Fibroblast of skin of right quadriceps (primary cell): ENCODE results near the gene PHKG2.
"Not testable (repeated sequence)": the region's sequence is repeated elsewhere in the genome, so short reads cannot be mapped to it uniquely, and the experiment has no call there.

ENCODE experiments used
- DNase-seq: peaks from one replicate; pipeline ENCODE4 v3.0.0-alpha.2; 2013

Gene PHKG2, protein sequence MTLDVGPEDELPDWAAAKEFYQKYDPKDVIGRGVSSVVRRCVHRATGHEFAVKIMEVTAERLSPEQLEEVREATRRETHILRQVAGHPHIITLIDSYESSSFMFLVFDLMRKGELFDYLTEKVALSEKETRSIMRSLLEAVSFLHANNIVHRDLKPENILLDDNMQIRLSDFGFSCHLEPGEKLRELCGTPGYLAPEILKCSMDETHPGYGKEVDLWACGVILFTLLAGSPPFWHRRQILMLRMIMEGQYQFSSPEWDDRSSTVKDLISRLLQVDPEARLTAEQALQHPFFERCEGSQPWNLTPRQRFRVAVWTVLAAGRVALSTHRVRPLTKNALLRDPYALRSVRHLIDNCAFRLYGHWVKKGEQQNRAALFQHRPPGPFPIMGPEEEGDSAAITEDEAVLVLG

DNA sequence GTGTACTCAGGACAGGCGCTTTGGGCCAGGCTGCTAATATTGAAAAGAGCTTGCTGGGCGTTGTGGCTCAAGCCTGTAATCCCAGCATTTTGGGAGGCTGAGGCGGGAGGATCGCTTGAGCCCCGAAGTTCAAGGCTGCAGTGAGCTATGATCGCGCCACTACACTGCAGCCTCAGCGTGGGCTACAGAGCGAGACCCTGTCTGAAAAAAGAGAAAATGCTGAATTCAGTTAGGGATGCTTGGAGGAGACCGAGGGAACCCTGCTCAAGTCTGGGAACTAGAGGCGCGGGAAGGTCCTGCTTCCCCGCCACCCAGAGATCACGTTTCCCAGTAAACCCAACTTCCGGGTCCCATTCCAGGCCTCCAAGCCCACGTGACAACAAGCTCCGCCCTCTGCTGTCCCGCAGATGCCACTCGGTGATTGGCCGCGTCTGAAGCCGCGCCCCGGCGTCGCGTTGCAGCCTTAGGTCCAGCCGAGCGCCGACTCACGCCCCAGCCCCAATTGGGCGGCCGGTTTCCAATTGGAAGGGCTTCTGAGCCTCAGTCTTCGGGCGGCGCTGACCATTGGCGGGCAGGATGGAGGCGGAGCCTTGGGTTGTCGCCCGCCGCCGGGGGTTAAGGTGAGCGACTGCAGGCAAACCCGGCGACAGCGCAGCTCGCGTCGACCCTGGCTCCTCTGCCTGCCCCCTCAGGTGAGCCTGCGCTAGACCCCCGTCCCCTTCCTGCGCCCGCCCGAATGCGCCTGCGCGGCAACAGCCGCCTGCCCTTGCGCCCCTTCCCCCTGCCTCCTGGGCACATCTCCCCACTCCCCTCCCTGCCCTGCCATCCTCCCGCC lies at the start of gene PHKG2:
TSS of gene PHKG2 (plus strand) at position 627 of the 835 bp plus-strand sequence. CDS start 396 bp downstream, outside the sequence.
- DNase-seq: peak; percentile 98

DNA sequence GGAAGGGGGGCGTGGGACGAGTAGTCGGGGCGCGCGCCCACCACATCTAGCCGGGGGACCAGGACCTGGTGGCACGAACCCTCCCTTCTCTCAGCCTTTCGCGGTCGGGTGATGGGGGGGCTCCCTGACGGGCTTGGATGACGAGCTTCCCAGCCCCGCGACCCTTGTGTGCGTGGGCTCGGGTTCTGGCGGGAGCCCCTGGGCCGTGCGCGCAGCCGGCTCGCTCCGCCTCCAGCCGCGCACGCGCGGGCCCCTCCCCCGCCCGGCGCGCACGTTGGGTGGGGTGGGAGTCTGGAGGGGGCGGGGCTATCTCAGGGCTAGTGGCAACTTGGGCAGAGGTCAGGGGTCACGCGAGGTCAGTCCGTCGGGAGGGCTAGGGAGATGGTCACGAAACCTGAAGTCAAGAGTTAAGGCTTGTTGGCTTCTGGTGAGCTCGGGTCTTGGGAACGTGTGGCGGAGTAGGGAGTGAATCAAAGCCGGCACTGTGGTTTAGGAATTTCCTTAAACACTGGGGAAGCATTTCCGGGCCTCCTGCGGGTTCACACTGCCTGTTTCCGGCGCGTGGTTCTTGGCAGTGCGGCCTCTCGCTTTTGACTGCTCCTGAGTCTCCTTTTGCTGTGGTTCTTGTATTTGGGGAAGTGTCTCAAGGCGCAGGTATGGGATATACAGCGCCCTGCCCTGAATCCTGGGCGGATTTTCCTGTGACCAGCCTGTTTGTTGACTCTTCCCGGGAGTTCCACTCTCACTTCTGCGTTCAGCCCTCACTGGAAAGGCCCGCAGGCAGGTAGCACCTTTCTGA lies 49.2 kb upstream of the PHKG2 start, which contains the start of gene SRCAP:
TSS of gene SRCAP (plus strand) at position 356 of the 799 bp plus-strand sequence. CDS start 1,654 bp downstream, outside the sequence.
- peak; percentile 74 for DNase-seq

DNA sequence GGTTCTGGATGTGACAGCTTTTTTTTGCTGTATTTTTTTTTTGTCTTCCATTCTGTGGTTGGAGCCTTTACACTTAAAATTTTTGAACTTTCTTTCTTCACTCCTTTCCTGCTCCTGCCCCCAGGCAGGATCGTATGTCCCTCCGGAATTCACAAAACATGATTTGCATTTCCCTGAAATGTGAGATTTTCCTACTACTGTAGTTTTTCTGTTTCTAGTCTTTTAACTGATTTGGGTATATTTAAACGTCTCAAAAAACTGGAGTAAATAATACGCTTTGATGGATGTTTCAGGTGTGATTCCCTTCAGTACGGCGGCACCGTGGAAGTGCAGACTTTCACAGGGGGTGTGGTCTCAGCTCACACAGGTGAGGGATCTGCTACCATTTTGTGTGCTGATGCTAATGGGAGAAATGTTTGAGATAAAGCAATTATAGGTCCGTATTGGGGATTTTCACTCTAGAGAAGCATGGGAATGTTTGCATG lies 48.6 kb upstream of the PHKG2 start:
- no peak for DNase-seq

DNA sequence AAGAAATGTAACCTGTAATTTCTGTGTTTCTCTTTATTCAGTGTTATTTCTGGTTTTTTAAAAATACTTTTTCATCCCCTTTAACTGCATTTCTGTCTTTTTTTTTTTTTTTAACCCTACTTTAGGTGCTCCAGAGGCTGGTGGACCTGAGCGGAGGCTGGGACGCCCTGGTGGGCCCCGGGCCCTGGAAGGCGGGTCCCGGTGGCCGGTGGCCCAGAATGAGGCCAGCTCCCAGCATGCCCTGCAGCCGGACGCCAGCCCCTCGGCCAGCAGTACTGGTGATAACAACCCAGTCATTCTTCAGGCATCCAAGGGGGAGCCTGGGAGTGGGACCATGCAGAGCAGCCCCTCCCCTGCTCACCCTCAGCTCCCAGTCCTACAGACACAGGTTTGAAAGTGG lies 47.7 kb upstream of the PHKG2 start:
- no peak for DNase-seq

DNA sequence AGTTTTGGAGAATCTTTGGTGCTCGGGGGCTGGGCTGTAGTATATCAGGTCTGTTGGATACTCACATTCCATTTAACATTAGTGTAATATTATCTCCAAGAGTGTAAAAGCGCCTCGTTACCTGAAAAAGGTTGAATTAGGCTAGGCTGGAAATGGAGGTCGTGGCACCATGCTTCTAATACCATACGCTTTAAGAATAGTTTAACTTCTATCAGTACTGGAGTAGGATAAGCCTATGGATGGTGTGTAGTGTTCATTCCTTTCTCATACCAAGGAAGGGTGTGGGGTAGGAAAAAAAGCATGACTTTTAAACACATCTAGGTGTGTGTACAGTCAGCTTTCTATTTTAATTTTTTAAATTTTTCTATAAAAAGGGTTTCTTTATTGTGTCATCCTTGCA lies 47.3 kb upstream of the PHKG2 start:
- no peak for DNase-seq

DNA sequence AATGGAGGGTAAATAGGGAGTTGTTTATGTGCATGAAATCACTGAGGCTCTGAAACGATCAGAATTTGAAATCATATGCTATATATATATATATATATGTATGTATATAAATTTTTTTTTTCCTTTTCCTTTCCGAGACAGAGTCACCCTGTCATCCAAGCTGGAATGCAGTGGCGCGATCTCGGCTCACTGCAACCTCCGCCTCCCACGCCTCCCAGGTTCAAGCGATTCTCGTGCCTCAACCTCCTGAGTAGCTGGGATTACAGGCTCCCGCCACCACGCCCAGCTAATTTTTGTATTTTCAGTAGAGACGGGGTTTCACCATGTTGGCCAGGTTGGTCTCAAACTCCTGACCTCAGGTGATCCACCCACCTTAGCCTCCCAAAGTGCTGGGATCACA lies 45.2 kb upstream of the PHKG2 start:
- DNase-seq: not testable (repeated sequence)

DNA sequence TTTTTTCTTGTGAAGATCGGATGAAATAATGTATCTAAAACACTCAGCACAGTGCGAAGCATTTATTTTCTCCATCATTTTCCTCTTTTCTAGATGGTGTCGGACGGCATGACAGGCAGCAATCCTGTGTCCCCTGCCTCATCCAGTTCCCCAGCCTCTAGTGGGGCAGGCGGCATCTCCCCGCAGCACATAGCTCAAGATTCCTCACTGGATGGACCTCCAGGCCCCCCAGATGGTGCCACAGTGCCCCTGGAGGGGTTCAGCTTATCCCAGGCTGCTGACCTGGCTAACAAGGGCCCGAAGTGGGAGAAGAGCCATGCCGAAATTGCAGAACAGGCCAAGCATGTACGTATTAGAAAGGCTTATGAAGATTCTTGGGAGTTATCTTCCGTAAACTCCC lies 44.3 kb upstream of the PHKG2 start:
- no peak for DNase-seq

DNA sequence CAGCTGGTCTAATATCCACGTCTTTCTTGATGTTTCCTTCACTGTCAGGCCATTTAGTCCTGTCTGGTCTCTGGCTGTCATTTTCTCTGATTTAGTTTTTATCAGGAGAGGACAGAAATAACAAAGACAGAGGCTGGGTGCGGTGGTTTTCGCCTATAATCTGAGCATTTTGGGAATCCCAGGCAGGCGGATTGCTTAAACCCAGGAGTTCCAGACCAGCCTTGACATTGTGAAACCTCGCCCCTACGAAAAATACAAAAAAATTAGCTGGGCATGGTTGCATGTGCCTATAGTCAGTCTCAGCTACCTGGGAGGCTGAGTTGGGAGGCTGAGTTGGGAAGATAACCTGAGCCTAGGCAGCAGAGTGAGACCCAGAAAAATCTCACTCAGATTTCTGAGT lies 42.2 kb upstream of the PHKG2 start:
- no peak for DNase-seq

DNA sequence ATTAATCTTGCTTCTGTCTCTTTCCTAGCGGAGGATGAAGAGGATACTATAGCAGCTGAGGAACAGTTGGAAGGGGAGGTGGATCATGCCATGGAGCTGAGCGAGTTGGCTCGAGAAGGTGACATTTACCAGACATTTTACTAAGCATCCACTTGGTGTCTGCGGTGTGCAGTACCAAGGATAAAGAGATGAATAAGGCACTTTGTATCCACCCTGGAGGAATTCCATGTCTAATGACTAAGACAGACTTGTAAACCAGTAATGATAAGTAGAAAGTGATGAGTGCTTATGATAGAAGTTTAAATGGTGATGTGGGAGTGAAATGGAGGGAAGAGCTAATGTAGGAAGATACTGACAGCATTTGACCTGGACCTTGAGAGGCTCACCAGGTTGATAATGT lies 37.3 kb upstream of the PHKG2 start:
- DNase-seq: no peak

DNA sequence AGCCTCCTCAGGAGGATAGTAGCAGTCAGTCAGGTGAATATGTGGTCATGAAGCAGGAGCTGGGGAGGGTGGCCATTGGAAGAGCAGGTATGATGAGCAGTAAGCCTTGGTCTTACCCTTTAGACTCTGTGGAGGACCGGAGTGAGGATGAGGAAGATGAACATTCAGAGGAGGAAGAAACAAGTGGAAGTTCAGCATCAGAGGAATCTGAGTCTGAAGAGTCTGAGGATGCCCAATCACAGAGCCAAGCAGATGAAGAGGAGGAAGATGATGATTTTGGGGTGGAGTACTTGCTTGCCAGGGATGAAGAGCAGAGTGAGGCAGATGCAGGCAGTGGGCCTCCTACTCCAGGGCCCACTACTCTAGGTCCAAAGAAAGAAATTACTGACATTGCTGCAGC lies 36.5 kb upstream of the PHKG2 start:
- DNase-seq: no peak

DNA sequence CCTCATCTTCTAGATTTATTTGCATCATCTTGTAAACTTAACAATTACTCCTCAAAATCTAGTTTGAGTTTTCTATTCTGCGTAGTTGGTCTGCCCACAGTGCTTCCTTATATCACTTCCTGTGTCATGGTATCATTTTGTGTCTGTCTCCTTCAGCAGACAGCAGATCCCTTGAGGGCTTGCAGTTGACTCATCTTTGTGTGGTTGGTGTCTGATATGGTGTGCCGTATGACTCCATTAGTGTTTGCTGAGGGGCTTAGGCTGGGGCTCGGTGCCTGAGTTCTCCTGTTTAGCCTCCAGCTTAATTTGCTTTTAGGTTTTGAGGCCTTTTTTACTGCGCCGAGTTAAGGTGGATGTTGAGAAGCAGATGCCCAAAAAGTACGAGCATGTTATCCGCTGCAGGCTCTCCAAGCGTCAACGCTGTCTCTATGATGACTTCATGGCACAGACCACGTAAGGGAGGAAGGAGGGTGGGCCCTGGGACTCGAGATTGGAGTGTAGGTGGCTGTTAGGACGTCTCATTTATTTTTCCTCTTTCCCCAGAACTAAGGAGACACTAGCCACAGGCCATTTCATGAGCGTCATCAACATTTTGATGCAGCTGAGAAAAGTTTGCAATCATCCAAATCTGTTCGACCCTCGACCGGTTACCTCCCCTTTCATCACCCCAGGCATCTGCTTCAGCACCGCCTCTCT lies 32.3 kb upstream of the PHKG2 start:
- DNase-seq: peak; percentile 46

DNA sequence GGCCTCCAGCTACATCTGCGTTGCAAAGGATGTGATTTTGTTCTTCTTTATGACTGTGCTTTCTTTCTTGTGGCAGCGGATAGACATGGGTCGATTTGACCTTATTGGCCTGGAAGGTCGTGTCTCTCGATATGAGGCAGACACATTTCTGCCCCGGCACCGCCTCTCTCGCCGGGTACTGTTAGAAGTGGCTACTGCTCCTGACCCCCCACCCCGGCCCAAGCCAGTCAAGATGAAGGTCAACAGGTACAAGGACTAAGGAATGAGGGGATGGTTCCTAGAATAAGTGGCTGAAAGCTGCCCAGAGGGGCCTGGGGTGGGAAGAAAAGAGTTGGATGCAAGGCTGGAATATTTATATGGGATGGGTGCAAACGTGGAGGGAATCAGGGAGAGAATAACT lies 28.1 kb upstream of the PHKG2 start:
- DNase-seq: no peak

DNA sequence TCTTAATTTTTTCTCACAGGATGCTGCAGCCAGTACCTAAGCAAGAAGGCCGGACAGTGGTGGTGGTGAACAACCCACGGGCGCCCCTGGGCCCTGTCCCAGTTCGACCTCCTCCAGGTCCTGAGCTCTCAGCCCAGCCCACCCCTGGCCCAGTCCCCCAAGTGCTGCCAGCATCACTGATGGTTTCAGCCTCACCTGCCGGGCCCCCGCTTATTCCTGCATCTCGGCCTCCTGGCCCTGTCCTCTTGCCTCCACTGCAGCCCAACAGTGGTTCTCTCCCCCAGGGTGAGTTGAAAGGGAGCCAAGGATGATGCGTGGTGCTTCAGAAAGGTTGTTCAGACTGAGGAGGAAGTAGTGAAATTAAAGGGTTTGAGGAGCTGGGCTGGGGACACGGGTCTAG lies 27.5 kb upstream of the PHKG2 start:
- DNase-seq: no peak

DNA sequence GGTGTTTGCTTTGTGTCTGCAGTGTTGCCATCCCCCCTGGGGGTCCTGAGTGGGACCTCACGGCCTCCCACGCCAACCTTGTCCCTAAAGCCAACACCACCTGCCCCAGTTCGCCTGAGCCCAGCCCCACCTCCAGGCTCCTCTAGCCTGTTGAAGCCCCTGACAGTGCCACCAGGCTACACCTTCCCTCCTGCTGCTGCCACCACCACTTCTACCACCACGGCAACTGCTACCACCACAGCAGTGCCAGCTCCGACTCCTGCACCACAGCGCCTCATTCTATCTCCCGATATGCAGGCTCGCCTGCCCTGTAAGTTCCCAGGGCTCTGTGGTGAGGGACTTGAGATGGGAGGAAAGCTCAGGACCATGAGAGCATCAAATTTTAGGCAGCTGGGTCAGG lies 27.1 kb upstream of the PHKG2 start:
- DNase-seq: no peak

DNA sequence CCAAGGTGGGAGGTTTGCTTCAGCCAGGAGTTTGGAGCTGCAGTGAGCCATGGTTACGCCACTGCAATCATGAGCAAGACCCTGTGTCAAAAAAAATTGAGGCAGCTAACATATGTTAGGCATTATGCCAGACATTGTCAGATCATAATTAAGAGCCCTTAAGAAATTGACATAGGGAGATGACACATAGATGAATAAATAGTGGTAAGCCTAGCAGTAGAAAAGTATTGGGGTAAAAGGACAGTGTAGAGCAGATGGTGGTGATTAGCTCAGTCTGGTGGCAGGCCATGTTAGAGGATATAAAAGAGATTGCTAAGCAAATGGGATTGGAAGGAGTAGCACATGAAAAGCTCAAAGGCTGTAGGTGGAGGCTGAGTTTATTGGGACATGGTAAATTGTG lies 26.6 kb upstream of the PHKG2 start:
- peak; percentile 58 for DNase-seq

DNA sequence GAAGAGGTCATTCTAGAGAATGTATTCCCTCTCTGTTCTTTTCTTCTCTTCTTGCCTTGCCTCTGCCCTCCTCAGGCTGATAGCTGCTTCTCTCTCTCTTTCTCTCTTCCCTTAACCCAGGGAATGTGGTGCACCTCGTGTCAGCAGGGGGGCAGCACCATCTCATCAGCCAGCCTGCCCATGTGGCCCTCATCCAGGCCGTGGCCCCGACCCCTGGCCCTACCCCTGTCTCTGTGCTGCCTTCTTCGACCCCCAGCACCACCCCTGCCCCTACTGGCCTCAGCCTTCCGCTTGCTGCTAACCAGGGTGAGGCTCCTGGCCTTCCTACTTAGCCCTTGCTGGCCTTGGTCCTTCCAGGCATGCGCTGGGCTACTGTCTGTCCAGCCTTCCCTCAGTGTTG lies 25.8 kb upstream of the PHKG2 start:
- DNase-seq: no peak

DNA sequence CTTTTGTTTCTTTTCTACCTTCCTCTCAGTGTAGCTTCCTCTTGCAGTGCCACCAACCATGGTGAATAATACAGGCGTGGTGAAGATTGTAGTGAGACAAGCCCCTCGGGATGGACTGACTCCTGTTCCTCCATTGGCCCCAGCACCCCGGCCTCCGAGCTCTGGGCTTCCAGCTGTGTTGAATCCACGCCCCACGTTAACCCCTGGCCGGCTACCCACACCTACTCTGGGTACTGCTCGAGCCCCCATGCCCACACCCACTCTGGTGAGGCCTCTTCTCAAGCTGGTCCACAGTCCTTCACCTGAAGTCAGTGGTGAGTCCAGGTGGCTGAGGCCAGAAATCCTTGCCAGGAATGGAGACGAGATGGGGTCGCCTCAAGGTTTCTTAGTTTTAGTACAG lies 25.3 kb upstream of the PHKG2 start:
- DNase-seq: no peak

DNA sequence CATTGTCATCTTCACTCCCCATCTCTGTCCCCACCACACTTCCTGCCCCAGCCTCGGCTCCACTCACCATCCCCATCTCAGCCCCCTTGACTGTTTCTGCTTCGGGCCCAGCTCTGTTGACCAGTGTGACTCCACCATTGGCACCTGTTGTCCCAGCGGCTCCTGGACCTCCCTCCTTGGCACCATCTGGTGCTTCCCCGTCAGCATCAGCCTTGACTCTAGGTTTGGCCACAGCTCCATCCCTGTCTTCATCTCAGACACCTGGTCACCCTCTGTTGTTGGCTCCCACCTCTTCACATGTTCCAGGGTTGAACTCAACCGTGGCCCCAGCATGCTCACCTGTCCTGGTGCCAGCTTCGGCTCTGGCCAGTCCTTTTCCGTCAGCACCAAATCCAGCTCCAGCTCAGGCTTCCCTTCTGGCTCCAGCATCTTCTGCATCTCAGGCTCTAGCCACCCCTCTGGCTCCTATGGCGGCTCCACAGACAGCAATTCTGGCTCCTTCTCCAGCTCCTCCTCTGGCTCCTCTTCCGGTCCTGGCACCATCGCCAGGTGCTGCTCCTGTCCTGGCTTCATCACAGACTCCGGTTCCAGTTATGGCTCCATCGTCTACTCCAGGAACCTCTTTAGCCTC lies 24.4 kb upstream of the PHKG2 start:
- DNase-seq: no peak

DNA sequence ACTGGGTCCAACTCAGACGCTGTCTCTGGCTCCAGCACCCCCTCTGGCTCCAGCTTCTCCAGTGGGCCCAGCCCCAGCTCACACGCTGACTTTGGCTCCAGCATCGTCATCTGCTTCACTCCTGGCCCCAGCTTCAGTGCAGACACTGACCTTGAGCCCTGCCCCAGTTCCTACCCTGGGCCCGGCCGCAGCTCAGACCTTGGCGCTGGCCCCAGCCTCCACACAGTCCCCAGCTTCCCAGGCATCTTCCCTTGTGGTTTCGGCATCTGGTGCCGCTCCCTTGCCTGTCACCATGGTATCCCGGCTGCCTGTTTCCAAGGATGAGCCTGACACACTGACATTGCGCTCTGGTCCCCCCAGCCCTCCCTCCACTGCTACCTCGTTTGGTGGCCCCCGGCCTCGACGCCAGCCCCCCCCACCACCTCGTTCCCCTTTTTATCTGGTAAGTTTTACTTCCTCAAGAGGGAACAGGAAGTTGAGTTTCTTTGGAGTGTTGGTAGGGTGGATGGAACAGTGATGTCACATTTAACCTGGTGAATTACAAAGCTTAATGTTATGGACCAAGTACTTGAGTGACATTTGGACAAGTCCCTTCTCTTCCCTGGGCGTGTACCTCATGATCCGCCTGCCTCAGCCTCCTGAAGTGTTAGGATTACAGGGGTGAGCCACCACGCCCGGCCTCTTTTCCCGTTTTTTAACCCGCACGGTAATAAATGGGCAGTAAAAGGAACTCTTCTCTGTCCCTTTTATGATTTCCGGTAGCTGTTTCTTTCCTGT lies 23.4 kb upstream of the PHKG2 start:
- no peak for DNase-seq

DNA sequence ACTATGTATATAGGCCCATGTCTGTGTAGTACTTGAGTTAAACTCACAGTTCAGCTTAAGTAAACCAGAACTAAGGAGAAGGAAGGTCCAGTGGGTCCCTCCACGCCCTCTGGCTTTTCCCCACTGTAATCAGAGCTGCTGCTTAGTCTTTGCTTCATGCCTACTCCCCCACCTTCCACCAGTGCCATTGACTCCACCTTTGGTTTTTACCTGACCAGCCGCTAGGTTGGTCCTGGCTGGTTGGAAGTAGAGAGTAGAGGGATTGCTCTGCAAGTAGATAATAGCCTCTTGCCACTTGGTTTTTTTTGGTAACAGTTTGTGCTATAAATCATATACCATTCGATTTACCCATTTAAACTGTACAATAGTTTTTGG lies 22.8 kb upstream of the PHKG2 start:
- DNase-seq: no peak

DNA sequence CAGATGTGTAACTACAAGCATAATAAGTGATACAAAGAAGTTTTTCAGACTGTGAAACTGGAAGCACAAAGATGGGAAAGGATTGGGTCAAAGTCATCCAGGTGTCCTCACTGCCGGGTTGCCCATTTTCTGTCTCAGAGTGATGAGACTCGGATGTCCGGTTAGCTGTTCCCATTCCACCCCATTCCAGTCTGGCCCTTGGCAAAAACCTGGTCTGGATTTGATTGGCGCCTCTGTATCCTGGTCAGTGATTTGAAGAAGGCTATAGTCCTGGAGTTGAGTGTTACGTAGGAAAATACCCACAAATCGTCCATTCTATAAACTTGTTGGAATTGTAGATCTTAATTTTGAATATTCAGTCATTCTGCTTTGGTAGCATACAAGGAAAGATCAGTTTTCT lies 19.9 kb upstream of the PHKG2 start:
- no peak for DNase-seq
